UCSD-AML1 (cell line): Measurements from ENCODE around the gene LCLAT1.

Experiments used
- DNase-seq: peaks from one replicate; lab custom pipeline; 2025; ENCODE audit not compliant: unreplicated experiment; lab: John Stamatoyannopoulos, UW

The LCLAT1 gene

GRCh38 chr2:30664761-30665358 is 217.8 kb downstream of the LCLAT1 start:
- DNase-seq, result no peak

GRCh38 chr2:30665761-30666265 is 218.8 kb downstream of the LCLAT1 start:
- DNase-seq, result no peak

GRCh38 chr2:30666266-30666874 is 219.3 kb downstream of the LCLAT1 start:
- DNase-seq, result no peak

- DNase-seq, result no peak
Observed at GRCh38 chr2:30670453-30670852, 223.4 kb downstream of the LCLAT1 start.

- DNase-seq, result no peak
Observed at GRCh38 chr2:30673127-30673526, 226.1 kb downstream of the LCLAT1 start.

- no peak for DNase-seq
Observed at GRCh38 chr2:30675758-30676157, 228.7 kb downstream of the LCLAT1 start.

GRCh38 chr2:30677231-30677630 is 230.2 kb downstream of the LCLAT1 start:
- no peak for DNase-seq

- no peak for DNase-seq
Observed at GRCh38 chr2:30677861-30678385, 230.9 kb downstream of the LCLAT1 start.

GRCh38 chr2:30678410-30679137 is 231.5 kb downstream of the LCLAT1 start:
- DNase-seq, result no peak

GRCh38 chr2:30679426-30680088 is 232.5 kb downstream of the LCLAT1 start:
- no peak for DNase-seq

- DNase-seq, result no peak
Observed at GRCh38 chr2:30680121-30680520, 233.1 kb downstream of the LCLAT1 start.

- no peak for DNase-seq
Observed at GRCh38 chr2:30681022-30681421, 234.0 kb downstream of the LCLAT1 start.

GRCh38 chr2:30683236-30683956 is 236.3 kb downstream of the LCLAT1 start:
- DNase-seq, result no peak

GRCh38 chr2:30684026-30684425 is 237.0 kb downstream of the LCLAT1 start:
- no peak for DNase-seq

GRCh38 chr2:30684516-30684915 is 237.5 kb downstream of the LCLAT1 start:
- no peak for DNase-seq

GRCh38 chr2:30684996-30685395 is 237.9 kb downstream of the LCLAT1 start:
- DNase-seq, result no peak

- no peak for DNase-seq
Observed at GRCh38 chr2:30686000-30686399, 239.0 kb downstream of the LCLAT1 start.

GRCh38 chr2:30686669-30687068 is 239.6 kb downstream of the LCLAT1 start:
- DNase-seq, result no peak

GRCh38 chr2:30688956-30689401 is 241.9 kb downstream of the LCLAT1 start:
- no peak for DNase-seq

- DNase-seq, result no peak
Observed at GRCh38 chr2:30689496-30690125, 242.6 kb downstream of the LCLAT1 start.
